HEK293T (cell line): ENCODE measurements around the gene BBS9.
"Not testable (repeated sequence)": the region's sequence is repeated elsewhere in the genome, so short reads cannot be mapped to it uniquely, and the experiment has no call there.

Source experiments
- ARNT ChIP-seq: fragments of 450-650 bp; IDR thresholded peaks from 2 replicates; pipeline ENCODE4 v1.6.1; 2017; ENCODE audit warnings: mild to moderate bottlenecking
- BHLHE40 ChIP-seq: fragments of 450-650 bp; IDR thresholded peaks from 2 replicates; pipeline ENCODE4 v1.6.1; 2016; ENCODE audit warnings: mild to moderate bottlenecking, moderate library complexity, borderline replicate concordance
- CTBP1 ChIP-seq: fragments of 450-650 bp; IDR thresholded peaks from 2 replicates; pipeline ENCODE4 v1.6.1; 2016; ENCODE audit warnings: borderline replicate concordance
- ELF4 ChIP-seq: fragments of 450-650 bp; IDR thresholded peaks from 2 replicates; pipeline ENCODE4 v1.6.1; 2017; ENCODE audit warnings: antibody characterized with exemption
- FOXA1 ChIP-seq: fragments of 450-650 bp; IDR thresholded peaks from 2 replicates; pipeline ENCODE4 v1.6.1; 2016; ENCODE audit warnings: mild to moderate bottlenecking
- FOXK2 ChIP-seq: fragments of 450-650 bp; IDR thresholded peaks from 2 replicates; pipeline ENCODE4 v1.6.1; 2016; ENCODE audit warnings: mild to moderate bottlenecking
- FOXM1 ChIP-seq: fragments of 450-650 bp; IDR thresholded peaks from 2 replicates; pipeline ENCODE4 v1.6.1; 2017; ENCODE audit warnings: mild to moderate bottlenecking, borderline replicate concordance
- LEF1 ChIP-seq: fragments of 450-650 bp; IDR thresholded peaks from 2 replicates; pipeline ENCODE4 v1.6.1; 2017; ENCODE audit warnings: mild to moderate bottlenecking, borderline replicate concordance
- NFRKB ChIP-seq: fragments of 450-650 bp; IDR thresholded peaks from 2 replicates; pipeline ENCODE4 v1.6.1; 2016; ENCODE audit warnings: mild to moderate bottlenecking, moderate library complexity
- SP1 ChIP-seq: fragments of 450-650 bp; IDR thresholded peaks from 2 replicates; pipeline ENCODE4 v1.6.1; 2017
- SUZ12 ChIP-seq: fragments of 450-650 bp; IDR thresholded peaks from 2 replicates; pipeline ENCODE4 v1.6.1; 2016; ENCODE audit warnings: mild to moderate bottlenecking
- TARDBP ChIP-seq: fragments of 450-650 bp; IDR thresholded peaks from 2 replicates; pipeline ENCODE4 v1.6.1; 2016
- ZNF384 ChIP-seq: fragments of 450-650 bp; IDR thresholded peaks from 2 replicates; pipeline ENCODE4 v1.6.1; 2016

DNA sequence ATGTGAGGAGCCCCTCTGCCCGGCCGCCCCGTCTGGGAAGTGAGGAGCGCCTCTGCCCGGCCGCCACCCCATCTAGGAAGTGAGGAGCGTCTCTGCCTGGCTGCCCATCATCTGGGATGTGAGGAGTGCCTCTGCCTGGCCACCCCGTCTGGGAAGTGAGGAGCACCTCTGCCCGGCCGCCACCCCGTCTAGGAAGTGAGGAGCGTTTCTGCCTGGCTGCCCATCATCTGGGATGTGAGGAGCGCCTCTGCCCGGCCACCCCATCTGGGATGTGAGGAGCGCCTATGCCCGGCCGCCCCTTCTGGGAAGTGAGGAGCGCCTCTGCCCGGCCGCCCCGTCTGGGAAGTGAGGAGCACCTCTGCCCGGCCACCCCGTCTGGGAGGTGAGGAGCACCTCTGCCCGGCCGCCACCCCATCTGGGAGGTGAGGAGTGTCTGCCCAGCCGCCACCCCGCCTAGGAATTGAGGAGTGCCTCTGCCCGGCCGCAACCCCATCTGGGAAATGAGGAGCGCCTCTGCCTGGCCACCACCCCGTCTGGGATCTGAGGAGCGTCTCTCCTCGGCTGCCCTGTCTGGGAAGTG is 174.7 kb downstream of the BBS9 start:
- not testable (repeated sequence) for TF ChIP-seq NFRKB, FOXA1, ZNF384, SUZ12, FOXM1, BHLHE40, CTBP1, LEF1, ELF4, SP1, ARNT, TARDBP, FOXK2
